ENCODE data around the gene ITIH4.

The ITIH4 gene

DNA sequence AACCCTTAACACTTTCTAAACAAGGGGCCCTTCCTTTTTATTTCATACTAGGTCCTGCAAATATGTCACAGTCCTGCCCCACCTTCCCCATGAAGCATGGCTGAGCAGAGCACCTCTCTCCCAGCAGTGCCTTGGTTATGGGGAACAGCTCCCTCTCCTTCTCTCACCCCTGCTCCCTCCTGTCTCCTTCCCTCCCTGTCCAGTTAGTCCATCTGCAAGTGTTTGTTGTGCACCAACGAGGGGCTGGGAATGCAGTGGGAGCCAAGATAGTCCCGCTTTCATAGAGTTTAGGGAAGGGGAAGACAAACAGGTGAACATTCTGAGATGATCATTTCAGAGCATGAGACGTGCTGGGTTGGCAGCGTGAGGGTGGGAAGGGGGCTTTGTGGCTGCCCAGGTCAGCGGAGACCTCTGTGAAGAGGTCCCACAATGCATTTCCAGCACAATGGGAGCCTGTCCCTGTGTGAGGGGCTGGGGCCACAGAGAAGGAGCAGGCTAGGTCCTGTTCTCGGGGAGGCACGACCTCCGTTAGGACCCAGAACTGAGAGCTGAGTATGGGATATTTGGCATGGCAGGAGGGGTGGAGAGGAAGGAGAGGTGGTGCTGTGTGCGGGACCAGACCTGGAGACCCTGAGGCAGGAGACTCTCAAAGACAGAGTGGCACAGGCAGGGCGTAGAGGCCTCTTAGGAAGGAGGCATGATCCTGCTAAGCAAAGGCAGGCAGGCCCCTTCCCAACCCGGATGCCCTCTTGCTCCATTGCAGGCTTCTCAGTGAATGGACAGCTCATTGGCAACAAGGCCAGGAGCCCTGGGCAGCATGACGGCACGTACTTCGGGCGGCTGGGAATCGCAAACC lies 41.4 kb downstream of the ITIH4 start:
- Mint-ChIP-seq H3K27ac (no peak overlapping the region), H3K4me1 (no peaks in the 10 kb centered on the region), H3K27me3 (no peaks in the 10 kb centered on the region), H3K36me3 (no peaks in the 10 kb centered on the region), H3K9me3 (no peaks in the 10 kb centered on the region), H3K4me3 (no peak overlapping the region)

DNA sequence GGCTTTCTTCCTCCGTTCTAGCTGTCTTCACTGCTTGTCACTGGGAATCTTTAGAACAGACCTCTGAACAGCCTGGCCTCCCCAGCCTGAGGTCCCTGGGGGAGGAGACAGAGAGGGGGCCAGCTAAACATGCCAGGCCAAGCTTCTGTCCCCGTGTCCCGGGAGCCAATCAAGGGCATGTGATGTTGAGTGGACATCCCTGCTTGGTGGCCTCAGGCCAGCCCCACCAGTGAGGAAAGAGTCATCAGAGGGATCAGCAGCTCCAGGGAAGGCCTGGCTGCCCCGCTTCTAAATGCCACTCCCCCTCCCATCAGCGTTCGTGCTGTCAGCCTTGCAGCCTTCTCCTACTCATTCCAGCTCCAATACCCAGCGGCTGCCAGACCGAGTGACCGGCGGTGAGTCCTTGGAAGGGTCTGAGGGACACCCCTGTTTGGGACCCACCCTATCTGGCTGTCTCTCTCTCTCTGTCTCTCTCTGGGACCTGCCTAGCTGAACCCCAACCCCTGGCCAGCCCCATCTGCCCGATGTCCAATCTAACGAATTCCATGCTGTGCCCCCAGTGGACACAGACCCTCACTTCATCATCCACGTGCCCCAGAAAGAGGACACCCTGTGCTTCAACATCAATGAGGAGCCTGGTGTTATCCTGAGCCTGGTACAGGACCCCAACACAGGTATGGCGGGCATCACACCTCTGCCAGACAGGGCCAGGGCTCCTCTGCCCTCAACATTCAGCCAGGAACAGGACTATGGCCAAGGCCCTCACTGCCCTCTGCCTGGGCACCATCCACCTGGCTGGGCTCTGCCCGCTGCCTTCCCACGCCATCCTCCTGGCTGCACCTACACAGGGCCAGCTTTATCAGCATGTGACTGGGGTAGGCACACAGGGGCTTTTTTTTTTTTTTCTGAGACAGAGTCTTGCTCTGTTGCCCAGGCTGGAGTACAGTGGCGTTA lies 42.5 kb downstream of the ITIH4 start:
- no peaks in the 10 kb centered on the region for H3K9me3 Mint-ChIP-seq
- no peak overlapping the region for H3K4me3 Mint-ChIP-seq
- H3K4me1 Mint-ChIP-seq, result no peaks in the 10 kb centered on the region
- no peaks in the 10 kb centered on the region for H3K36me3 Mint-ChIP-seq
- no peak overlapping the region for H3K27ac Mint-ChIP-seq
- no peaks in the 10 kb centered on the region for H3K27me3 Mint-ChIP-seq

DNA sequence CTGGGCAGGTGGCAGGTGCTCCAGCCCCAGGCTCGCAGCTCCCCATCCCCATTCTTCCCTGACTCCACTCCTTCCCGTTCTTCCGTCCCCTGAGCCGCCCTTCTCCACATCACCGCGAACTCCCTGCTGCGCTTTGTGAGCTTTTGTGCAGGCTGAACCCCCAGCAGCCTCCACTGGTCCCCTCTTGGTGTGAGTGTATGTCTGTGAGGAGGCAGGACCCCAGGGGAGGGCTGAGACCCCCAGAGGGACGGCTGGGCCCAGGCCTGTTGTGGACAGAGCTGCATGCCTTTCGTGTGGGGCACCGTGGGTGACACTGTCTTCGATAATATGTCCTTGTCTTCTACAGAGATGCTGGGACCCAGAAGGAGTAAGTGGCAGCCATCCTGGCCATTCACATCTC lies 43.2 kb downstream of the ITIH4 start:
- no peak overlapping the region for H3K27ac Mint-ChIP-seq
- H3K4me1 Mint-ChIP-seq, result no peaks in the 10 kb centered on the region
- no peak overlapping the region for H3K4me3 Mint-ChIP-seq
- H3K36me3 Mint-ChIP-seq, result no peaks in the 10 kb centered on the region
- no peaks in the 10 kb centered on the region for H3K27me3 Mint-ChIP-seq
- H3K9me3 Mint-ChIP-seq, result no peaks in the 10 kb centered on the region

DNA sequence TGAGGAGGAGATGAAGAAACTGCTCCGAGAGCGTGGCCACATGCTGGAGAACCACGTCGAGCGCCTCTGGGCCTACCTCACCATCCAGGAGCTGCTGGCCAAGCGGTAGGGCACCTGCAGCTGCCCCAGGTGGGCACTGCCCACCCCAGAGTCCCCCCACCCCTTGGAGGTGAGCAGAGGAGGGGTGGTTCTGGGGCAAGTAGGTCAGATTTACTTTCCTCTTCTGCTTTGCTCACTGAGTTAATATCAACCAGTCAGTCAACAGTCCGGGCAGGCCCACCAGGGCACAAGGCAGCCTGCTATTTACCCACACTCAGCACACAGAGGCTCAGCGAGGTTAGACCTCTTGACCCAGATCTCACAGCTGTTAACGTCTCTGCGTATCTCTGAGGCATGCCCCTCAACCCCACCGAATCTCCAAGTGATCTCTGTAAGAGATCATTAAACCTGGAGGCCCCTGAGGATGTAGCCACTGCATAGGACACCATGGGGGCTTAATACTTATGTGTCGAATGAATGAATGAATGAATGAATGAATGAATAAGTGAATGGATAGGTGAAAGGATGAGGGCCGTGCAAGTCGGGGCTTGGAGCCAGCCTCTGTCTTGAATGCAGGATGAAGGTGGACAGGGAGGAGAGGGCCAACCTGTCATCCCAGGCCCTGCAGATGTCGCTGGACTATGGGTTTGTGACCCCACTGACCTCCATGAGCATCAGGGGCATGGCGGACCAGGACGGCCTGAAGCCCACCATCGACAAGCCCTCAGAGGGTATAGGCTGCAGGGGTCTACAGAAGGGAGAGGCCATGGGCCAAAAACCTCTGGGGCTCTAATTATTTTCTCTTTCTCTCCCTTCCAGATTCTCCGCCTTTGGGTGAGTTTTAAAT lies 43.9 kb downstream of the ITIH4 start:
- Mint-ChIP-seq H3K36me3 (no peaks in the 10 kb centered on the region), H3K27ac (peak overlapping the region; percentile 6), H3K4me1 (no peaks in the 10 kb centered on the region), H3K9me3 (no peaks in the 10 kb centered on the region), H3K4me3 (no peak overlapping the region), H3K27me3 (no peaks in the 10 kb centered on the region)

DNA sequence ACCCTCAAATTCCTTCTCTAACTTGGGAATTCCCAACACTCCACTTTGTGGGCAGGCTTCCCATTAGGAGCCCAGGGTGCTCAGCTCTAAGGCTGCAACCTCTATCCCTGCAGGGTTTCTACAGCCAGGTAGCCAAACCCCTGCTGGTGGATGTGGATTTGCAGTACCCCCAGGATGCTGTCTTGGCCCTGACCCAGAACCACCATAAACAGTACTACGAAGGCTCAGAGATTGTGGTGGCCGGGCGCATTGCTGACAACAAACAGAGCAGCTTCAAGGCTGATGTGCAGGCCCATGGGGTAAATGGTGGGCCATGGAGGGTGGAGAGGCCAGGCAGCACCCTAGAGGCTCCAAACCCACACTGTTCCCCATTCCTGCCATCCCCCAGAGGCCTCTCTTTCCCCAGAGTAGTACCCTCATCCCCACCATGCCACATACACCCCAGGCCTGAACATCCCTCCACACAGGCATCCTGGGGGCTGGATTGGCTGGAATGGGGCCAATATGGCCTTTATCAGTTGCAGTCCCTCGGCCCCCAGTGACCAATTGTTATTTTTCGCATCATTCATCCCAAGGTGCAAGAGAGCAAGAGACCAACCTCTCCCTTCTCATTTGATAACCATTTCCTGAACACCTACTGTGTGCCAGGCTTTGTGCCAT lies 45.4 kb downstream of the ITIH4 start:
- Mint-ChIP-seq H3K27ac (no peak overlapping the region), H3K27me3 (no peaks in the 10 kb centered on the region), H3K36me3 (no peaks in the 10 kb centered on the region), H3K4me3 (no peak overlapping the region), H3K4me1 (no peaks in the 10 kb centered on the region), H3K9me3 (no peaks in the 10 kb centered on the region)

DNA sequence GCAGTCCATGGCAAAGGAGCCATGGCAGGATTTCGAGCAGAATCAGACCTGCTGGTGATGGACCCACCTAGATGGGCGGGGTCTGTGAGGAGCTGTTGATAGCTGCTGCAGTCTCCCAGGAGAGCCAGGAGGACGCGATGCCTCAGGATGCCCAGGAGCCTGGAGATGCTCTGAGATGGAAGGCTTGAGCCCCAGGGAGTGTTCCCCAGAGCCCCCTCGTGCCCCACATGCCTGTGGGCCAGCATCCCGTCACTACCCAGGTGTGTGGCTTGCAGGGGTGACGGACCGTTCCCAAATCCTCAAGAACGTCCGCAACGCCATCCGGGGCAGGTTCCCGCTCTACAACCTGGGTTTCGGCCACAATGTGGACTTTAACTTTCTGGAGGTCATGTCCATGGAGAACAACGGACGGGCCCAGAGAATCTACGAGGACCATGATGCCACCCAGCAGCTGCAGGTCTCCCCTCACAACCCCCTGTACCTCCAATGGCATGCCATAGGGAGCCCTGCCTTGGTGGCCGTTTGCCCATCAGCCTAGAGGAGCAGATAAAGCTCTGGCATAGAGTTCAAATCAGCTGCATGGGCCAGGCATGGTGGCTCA lies 46.4 kb downstream of the ITIH4 start:
- Mint-ChIP-seq H3K36me3 (no peaks in the 10 kb centered on the region), H3K4me1 (no peaks in the 10 kb centered on the region), H3K9me3 (no peaks in the 10 kb centered on the region), H3K4me3 (no peak overlapping the region), H3K27me3 (no peaks in the 10 kb centered on the region), H3K27ac (no peak overlapping the region)

DNA sequence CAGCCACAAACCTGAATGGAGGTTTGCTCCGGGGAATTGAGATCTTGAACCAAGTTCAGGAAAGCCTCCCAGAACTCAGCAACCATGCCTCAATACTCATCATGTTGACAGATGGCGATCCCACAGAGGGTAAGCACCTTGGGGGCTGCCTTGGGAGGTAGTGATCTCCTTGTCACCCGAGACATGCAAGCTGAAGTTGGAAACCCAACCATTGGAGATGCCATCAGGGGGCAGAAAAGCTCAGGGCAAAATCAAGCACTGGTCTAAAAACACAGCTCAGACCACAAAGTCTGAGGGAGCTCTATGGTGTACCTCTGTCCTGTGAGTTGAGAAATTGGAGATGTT lies 47.3 kb downstream of the ITIH4 start:
- Mint-ChIP-seq H3K36me3 (no peaks in the 10 kb centered on the region), H3K27me3 (no peaks in the 10 kb centered on the region), H3K4me1 (no peaks in the 10 kb centered on the region), H3K9me3 (no peaks in the 10 kb centered on the region), H3K27ac (no peak overlapping the region), H3K4me3 (no peak overlapping the region)

DNA sequence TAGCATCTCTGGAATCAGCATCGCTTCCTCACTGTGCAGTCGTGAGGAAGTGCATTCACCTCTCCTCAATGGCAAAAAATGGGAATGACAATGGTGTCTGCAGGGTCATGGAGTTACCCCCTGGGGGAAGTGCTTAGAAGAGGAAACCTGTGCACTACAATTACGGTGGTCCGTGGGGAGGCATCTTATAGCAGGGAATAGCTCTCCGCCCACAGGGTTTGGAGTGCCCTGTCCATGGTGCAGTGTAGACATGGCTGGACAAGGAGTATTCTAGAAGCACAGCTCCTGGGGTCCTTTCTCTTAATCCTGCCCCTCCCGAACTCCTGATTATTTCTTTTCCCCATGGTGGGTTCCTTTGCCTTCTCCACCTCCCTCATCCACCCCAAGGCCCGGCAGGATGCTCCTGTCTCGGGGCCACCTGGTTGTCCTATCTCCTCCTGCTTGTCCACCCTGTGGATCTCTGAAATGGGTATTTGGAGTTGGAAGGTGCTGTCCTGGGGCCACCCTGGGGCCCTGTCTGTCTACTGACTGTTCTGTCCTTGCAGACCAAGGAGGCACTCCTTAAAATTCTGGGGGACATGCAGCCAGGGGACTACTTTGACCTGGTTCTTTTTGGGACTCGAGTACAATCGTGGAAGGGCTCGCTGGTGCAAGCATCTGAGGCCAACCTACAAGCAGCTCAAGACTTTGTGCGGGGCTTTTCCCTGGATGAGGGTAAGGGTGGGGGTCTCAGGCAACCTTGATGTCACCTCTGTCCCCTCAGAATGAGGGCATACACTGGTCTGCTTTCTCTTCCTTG lies 47.9 kb downstream of the ITIH4 start:
- H3K9me3 Mint-ChIP-seq, result no peaks in the 10 kb centered on the region
- H3K27ac Mint-ChIP-seq, result no peak overlapping the region
- no peak overlapping the region for H3K4me3 Mint-ChIP-seq
- H3K27me3 Mint-ChIP-seq, result no peaks in the 10 kb centered on the region
- no peaks in the 10 kb centered on the region for H3K36me3 Mint-ChIP-seq
- H3K4me1 Mint-ChIP-seq, result no peaks in the 10 kb centered on the region

DNA sequence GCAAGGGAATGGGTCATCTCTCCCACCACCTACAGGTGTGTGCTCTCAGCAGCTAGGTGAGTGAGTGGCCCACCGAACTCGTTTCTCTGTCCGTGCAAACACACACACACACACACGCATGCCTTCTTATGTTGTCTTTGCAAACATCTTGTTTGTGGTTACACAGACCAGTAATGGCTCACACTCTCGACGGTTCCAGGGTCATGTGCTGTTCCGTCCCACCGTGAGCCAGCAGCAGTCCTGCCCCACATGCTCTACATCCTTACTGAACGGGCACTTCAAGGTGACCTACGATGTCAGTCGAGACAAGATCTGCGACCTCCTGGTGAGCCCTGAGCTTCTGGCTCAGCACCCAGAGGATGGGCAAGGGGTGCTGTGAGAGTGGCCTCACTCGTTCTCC lies 48.7 kb downstream of the ITIH4 start:
- Mint-ChIP-seq H3K27ac (no peak overlapping the region), H3K27me3 (no peaks in the 10 kb centered on the region), H3K4me3 (no peak overlapping the region), H3K36me3 (no peaks in the 10 kb centered on the region), H3K4me1 (no peaks in the 10 kb centered on the region), H3K9me3 (no peaks in the 10 kb centered on the region)

DNA sequence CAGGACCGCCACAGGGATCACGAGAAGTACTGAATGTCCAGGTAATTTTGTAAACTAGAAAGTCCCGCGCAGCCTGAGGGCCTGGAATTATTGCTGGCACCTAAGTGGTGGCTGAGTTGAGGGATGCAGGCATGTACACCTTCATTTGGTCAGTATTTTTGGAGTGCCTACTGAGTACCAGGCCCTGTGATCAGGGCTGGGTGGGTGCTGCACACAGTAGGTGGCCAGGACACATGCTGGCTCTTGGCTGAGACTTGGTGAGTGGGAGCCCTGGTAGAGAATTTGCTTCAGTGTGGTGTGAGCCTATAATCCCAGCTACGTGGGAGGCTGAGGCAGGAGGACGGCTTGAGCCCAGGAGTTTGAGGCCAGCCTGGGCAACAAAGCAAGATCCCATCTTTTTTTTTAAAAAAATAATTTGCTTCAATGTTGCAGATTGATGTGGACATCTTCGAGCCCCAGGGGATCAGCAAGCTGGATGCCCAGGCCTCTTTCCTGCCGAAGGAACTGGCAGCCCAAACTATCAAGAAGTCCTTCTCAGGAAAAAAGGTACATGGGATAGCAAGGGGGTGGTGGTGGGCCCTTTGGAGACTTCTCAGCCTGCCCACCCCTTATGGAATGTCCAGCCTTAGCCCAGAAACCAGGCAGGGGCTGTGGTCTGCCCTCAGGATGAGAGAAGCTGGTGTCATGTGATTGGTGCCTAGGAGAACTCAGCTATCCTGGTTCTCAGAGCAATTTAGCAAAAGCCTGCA lies 50.5 kb downstream of the ITIH4 start:
- H3K4me1 Mint-ChIP-seq, result no peaks in the 10 kb centered on the region
- H3K4me3 Mint-ChIP-seq, result no peak overlapping the region
- H3K9me3 Mint-ChIP-seq, result no peaks in the 10 kb centered on the region
- no peaks in the 10 kb centered on the region for H3K36me3 Mint-ChIP-seq
- H3K27me3 Mint-ChIP-seq, result no peaks in the 10 kb centered on the region
- H3K27ac Mint-ChIP-seq, result no peak overlapping the region

DNA sequence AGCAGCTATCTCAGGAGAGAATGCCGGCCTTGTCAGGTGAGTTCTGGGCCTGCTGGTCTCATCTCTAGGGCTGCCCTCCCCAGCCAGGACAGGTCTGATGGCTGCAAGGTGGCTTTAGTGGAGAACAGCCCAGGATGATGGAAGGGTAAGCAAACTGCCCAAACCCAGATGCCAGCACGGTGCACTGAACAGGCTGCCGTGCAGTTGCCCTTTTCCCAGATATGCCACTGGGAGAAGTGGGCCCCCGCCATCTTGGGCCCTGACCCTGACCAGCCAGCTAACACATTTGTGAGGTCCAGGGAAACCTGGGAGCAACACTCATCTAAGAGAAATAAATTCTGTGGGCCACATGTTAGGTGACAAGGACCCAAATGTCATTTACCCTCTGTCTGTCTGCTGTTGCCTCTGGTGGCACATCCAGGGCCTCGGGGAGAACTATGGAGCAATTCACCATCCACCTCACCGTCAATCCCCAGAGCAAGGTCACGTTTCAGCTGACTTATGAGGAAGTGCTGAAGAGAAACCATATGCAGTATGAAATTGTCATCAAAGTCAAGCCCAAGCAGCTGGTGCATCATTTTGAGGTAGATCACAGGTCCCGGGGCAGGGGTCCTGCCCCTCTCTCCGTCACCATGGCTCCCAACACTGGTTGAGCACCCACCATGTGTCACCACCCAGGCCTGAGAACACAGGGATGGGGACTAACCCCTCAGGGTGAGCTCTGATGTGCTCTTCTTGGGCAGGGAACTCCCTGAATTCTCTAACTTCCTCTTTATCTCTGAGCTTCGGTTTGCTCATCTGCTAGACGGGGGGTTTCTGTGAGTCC lies 51.2 kb downstream of the ITIH4 start:
- H3K27ac Mint-ChIP-seq, result no peak overlapping the region
- no peaks in the 10 kb centered on the region for H3K4me1 Mint-ChIP-seq
- H3K27me3 Mint-ChIP-seq, result no peaks in the 10 kb centered on the region
- no peaks in the 10 kb centered on the region for H3K36me3 Mint-ChIP-seq
- no peaks in the 10 kb centered on the region for H3K9me3 Mint-ChIP-seq
- H3K4me3 Mint-ChIP-seq, result no peak overlapping the region

DNA sequence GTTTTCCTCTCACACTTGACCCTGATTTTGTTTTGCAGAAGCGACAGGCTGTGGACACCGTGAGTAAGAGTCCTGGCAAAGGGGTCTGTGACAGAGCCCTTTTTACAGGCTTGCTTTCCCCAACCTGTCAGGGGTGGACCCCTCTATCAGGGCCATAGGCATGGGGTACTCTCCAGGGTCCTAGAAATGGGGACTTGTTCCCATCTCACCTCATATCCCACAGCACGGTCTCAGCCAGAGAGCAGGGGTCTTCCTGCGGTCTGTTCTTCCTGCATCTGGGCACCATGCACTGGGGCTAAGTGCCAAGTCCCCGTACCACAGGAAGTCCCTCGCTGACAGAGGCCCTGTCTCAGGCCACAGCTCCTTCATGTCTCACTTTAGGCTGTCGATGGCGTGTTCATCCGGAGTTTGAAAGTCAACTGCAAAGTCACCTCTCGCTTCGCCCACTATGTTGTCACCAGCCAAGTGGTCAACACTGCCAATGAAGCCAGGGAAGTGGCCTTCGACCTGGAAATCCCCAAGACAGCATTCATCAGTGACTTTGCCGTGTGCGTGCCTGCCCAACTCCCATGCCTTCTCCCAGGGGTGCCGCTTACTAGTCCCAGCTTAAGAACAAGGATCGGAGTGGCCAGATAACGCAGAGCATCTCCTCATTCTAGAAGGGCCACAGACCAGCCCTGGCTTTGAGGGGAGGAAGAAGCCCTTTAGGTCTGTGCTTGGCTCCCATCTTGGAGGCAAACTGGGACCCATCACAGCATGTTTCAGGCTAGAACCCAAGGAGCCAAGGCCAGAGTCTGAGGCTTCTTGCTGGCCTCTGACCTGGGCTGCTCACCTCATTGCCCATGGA lies 52.3 kb downstream of the ITIH4 start:
- H3K4me3 Mint-ChIP-seq, result no peak overlapping the region
- H3K27ac Mint-ChIP-seq, result no peak overlapping the region
- no peaks in the 10 kb centered on the region for H3K9me3 Mint-ChIP-seq
- H3K27me3 Mint-ChIP-seq, result no peaks in the 10 kb centered on the region
- H3K36me3 Mint-ChIP-seq, result no peaks in the 10 kb centered on the region
- H3K4me1 Mint-ChIP-seq, result no peaks in the 10 kb centered on the region

Data from activated naive CD4-positive, alpha-beta T cell treated with anti-CD3 and anti-CD28 coated beads, Interleukin-2, amount 50 U/mL, for 24 hours (primary cell).